A673 (cell line): Measurements from ENCODE around the gene PCCA.

Experiments
- EZH2 ChIP-seq: fragments of 200-600 bp; sonication (generic); IDR thresholded peaks from 2 replicates; pipeline ENCODE4 v1.6.1; 2017; ENCODE audit warnings: borderline replicate concordance, low read depth, mild to moderate bottlenecking, mixed read lengths, antibody characterized with exemption, low read length; ENCODE audit not compliant: poor library complexity, severe bottlenecking
- TF ChIP-seq, protein P1 (sequence below): fragments of 300-800, 200-600 bp; sonication (generic); conservative IDR thresholded peaks from 2 replicates; pipeline ENCODE4 v1.5.1; 2017; ENCODE audit warnings: low read depth, mild to moderate bottlenecking, antibody characterized with exemption, low read length, moderate library complexity, mixed read lengths

DNA sequence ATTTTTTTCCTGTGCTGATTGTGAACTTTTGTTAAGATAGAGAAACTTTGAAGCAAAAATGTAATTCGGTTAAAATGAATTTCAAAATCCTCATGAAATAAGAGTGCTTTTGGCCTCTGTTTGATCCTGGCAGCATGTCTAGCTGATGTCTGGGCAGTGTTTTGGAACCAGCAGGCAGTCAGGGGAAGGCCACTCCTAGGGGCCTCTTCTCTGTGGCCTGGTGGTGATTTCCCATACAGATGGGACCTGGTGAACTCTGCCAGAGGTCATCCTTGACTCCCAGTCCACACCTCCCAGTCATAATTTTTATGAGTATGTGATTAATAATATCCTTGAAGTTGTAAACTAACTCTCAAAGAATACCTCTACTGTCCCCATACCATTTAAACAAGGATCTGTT is 226.6 kb downstream of the PCCA start:
- TF ChIP-seq, protein P1, sequence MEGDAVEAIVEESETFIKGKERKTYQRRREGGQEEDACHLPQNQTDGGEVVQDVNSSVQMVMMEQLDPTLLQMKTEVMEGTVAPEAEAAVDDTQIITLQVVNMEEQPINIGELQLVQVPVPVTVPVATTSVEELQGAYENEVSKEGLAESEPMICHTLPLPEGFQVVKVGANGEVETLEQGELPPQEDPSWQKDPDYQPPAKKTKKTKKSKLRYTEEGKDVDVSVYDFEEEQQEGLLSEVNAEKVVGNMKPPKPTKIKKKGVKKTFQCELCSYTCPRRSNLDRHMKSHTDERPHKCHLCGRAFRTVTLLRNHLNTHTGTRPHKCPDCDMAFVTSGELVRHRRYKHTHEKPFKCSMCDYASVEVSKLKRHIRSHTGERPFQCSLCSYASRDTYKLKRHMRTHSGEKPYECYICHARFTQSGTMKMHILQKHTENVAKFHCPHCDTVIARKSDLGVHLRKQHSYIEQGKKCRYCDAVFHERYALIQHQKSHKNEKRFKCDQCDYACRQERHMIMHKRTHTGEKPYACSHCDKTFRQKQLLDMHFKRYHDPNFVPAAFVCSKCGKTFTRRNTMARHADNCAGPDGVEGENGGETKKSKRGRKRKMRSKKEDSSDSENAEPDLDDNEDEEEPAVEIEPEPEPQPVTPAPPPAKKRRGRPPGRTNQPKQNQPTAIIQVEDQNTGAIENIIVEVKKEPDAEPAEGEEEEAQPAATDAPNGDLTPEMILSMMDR = no peak
- TF ChIP-seq EZH2 = no peak
